Naive thymus-derived CD8-positive, alpha-beta T cell (primary cell): ENCODE measurements around the gene VSIR. TPM values are rescaled to one million over a fixed set of nuclear protein-coding genes. Genes with fewer than 3 reads are reported as not detected.

Experiments
- ATAC-seq, 2 donors: fragments of 150-1000 bp; cut with Tn5 transposase in 1 of 2; sonication (Bioruptor Pico), chemical (Tn5 transposase) in 1 of 2; 1 replicate in 1 of 2; 2 replicates in 1 of 2; pipeline ENCODE4 v1.10.0; 2021; ENCODE audit warnings: mild to moderate bottlenecking in 2 of 2, moderate library complexity in 2 of 2
- POLR2A ChIA-PET: fragments of 350-600 bp; sonication (Branson Sonifier 250); formaldehyde crosslinking; loops from one replicate; lab custom pipeline; 2021; ENCODE audit warnings: antibody characterized with exemption; lab: Charles Lee
- DNase-seq, 10 donors: peaks; one replicate each; pipeline versions ENCODE4 v3.0.0 to v3.0.0-alpha.2; 2020 to 2022
- H3K27ac Mint-ChIP-seq, 10 donors: one replicate each; pipeline ENCODE4 v1.8.0; 2020 to 2022; ENCODE audit warnings: mild to moderate bottlenecking in 10 of 10, mixed read lengths in 10 of 10, moderate library complexity in 4 of 10, inconsistent platforms in 1 of 10
- H3K27me3 Mint-ChIP-seq, 5 donors: one replicate each; pipeline ENCODE4 v1.8.0; 2021 to 2022; ENCODE audit warnings: mixed read lengths in 5 of 5
- H3K36me3 Mint-ChIP-seq, 3 donors: one replicate each; pipeline ENCODE4 v1.8.0; 2020 to 2022; ENCODE audit warnings: mixed read lengths in 3 of 3, mild to moderate bottlenecking in 2 of 3, inconsistent platforms in 1 of 3
- H3K4me1 Mint-ChIP-seq, 4 donors: one replicate each; pipeline ENCODE4 v1.8.0; 2021 to 2022; ENCODE audit warnings: mixed read lengths in 4 of 4
- H3K4me3 Mint-ChIP-seq, 10 donors: one replicate each; pipeline ENCODE4 v1.8.0; 2020 to 2022; ENCODE audit warnings: mild to moderate bottlenecking in 10 of 10, mixed read lengths in 10 of 10, moderate library complexity in 6 of 10, inconsistent platforms in 1 of 10
- H3K9me3 Mint-ChIP-seq, 9 donors: one replicate each; pipeline ENCODE4 v1.8.0; 2020 to 2022; ENCODE audit warnings: mixed read lengths in 9 of 9, mild to moderate bottlenecking in 3 of 9, inconsistent platforms in 1 of 9, moderate library complexity in 1 of 9
- microRNA-seq: library from miRNA; unstranded; fragments of <30 nt; microRNA quantifications from one replicate; pipeline ENCODE4 v1.2.0, GENCODE V29; 2022; ENCODE audit warnings: borderline microRNAs expressed
- polyA plus RNA-seq, 3 donors: library from polyadenylated mRNA; unstranded; fragments of 300-500 nt; fragmentation: Illumina TruSeq; gene quantifications; one replicate each; pipeline ENCODE4 v1.2.3, GENCODE V29; 2021
- total RNA-seq, 8 experiments: library from RNA in 2 of 8; stranded (reverse) in 2 of 8; gene quantifications; one replicate each; pipeline ENCODE4 v1.2.3 and lab custom pipeline; 2021 to 2026

The VSIR gene
- total and polyA plus RNA-seq, 5 experiments from 2014 or later = 102 to 343 (median 211) TPM

DNA sequence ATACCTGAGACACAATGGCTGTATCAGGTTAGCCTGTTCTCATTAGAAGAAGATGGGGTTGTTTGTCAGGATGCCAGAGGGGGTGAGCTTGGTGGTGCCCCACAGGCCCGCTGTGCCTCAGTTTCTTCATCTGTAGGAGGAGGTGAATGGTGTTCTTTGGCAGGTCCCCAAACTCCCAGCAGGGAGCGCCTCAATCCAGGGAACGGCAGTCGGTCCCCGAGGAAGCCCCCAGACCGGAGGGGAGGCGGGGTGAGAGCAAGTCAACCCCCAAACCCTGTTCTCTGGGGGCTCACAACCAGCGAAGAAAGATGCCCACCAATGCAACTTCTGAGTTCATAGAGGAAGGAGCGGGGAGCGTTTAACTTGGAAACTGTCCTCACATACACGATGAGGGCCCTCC is 69.7 kb downstream of the VSIR start:
- Mint-ChIP-seq H3K36me3 (no peaks in the 10 kb centered on the region), H3K4me3 (no peak overlapping the region), H3K4me1 (peaks cover 13 to 29% (median 23%) of the 10 kb centered on the region in 4 donors), H3K27me3 (no peaks in the 10 kb centered on the region), H3K27ac (peak overlapping the region in 1 of 10 donors; percentile 47), H3K9me3 (no peaks in the 10 kb centered on the region)
- POLR2A ChIA-PET = interaction anchor here (1.3 to 16.7 kb wide), 2 partner anchors 9 to 67 kb away, joined by 4 to 194 read pairs; partner anchors contain the start of gene VSIR
- DNase-seq = no peak
- no peak for ATAC-seq

GRCh38 chr10:71701496-71702132 is 71.7 kb downstream of the VSIR start:
- H3K27ac Mint-ChIP-seq = no peak overlapping the region
- no peak for DNase-seq
- H3K36me3 Mint-ChIP-seq = no peaks in the 10 kb centered on the region
- no peaks in the 10 kb centered on the region for H3K27me3 Mint-ChIP-seq
- no peaks in the 10 kb centered on the region for H3K9me3 Mint-ChIP-seq
- no peak overlapping the region for H3K4me3 Mint-ChIP-seq
- peaks cover 14 to 34% (median 30%) of the 10 kb centered on the region in 4 donors for H3K4me1 Mint-ChIP-seq
- ATAC-seq = no peak
- POLR2A ChIA-PET = interaction anchor here (16.7 kb wide), 1 partner anchor 69 kb away, joined by 194 read pairs; the partner anchor contains the start of gene VSIR

DNA sequence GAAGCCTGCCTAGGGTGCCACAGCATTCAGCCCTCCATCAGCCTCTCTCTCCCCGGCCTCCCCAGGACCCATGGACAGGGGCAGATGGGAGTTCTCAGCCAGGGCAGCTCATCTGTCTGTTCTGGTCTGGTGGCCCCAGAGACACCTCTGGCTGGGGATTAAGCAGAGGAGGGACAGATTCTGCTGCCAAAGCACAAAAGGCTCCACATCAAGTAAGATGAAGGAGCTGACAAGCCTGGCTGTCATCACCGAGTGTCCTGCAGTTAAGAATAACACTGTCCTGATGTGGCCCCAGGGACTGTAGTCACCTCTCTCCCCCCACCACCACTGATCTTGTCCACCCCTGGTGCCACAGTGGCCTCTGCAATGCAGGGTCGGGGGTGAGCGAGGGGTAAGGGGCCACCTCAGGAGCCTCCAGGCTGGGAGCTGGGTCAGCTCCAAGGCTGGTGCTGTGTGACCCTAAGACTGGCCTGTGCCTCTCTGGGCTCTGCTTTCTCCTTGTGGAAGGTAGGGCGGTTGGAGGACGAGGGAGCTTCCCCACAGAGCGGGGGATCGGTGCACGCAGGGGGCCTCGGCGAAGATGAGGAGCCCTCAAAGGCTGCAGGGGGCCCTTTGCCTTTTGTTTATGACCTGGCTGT is 72.5 kb downstream of the VSIR start:
- no peak overlapping the region for H3K27ac Mint-ChIP-seq
- no peaks in the 10 kb centered on the region for H3K27me3 Mint-ChIP-seq
- peaks cover 15 to 37% (median 34%) of the 10 kb centered on the region in 4 donors for H3K4me1 Mint-ChIP-seq
- H3K4me3 Mint-ChIP-seq = no peak overlapping the region
- DNase-seq (no peak), ATAC-seq (no peak)
- POLR2A ChIA-PET = interaction anchor here (16.7 kb wide), 1 partner anchor 70 kb away, joined by 194 read pairs; the partner anchor contains the start of gene VSIR
- H3K9me3 Mint-ChIP-seq = no peaks in the 10 kb centered on the region
- no peaks in the 10 kb centered on the region for H3K36me3 Mint-ChIP-seq

- H3K4me3 Mint-ChIP-seq = peak overlapping the region in 5 of 10 donors; percentile 4 to 64 (median 38)
- H3K27ac Mint-ChIP-seq = peak overlapping the region in 5 of 10 donors; percentile 20 to 75 (median 47)
- no peaks in the 10 kb centered on the region for H3K9me3 Mint-ChIP-seq
- no peaks in the 10 kb centered on the region for H3K36me3 Mint-ChIP-seq
- POLR2A ChIA-PET = interaction anchor here (0.8 to 16.7 kb wide), 9 partner anchors 9 to 72 kb away, joined by 3 to 194 read pairs (median 6); partner anchors contain the start of gene VSIR
- H3K27me3 Mint-ChIP-seq = no peaks in the 10 kb centered on the region
- DNase-seq = no peak
- no peak for ATAC-seq
- H3K4me1 Mint-ChIP-seq = peaks cover 22 to 56% (median 51%) of the 10 kb centered on the region in 4 donors
Measured at GRCh38 chr10:71698737-71699136, 74.6 kb downstream of the VSIR start.

- no peaks in the 10 kb centered on the region for H3K9me3 Mint-ChIP-seq
- DNase-seq (peak in 1 of 10 donors; percentile 29), ATAC-seq (peak; percentile 9 to 20)
- H3K27me3 Mint-ChIP-seq = no peaks in the 10 kb centered on the region
- H3K4me1 Mint-ChIP-seq = peaks cover 20 to 60% (median 53%) of the 10 kb centered on the region in 4 donors
- no peaks in the 10 kb centered on the region for H3K36me3 Mint-ChIP-seq
- POLR2A ChIA-PET = interaction anchor here (0.6 to 16.7 kb wide), 14 partner anchors 9 to 73 kb away, joined by 3 to 194 read pairs (median 6); partner anchors contain the start of gene VSIR
- peak overlapping the region in 7 of 10 donors; percentile 8 to 89 (median 48) for H3K27ac Mint-ChIP-seq
- H3K4me3 Mint-ChIP-seq = peak overlapping the region in 7 of 10 donors; percentile 1 to 64 (median 39)
Measured at GRCh38 chr10:71697938-71698709, 75.2 kb downstream of the VSIR start.

Small RNA genes lying within 50 kb of the gene (microRNA-seq; reads per million reads assigned to microRNA genes)
- gene MIR7152 = not detected

Other genes with a start within 250 kb of the VSIR start
- under 1 TPM; 0.21 to 0.25 TPM for gene C10orf105, start 53.7 kb downstream of the VSIR start, total RNA-seq
- under 1 TPM in 1 of 3 donors, not detected in 2; 0.10 TPM for gene C10orf105, start 53.7 kb downstream of the VSIR start, polyA plus RNA-seq
- gene PSAP, start 77.7 kb upstream of the VSIR start, total RNA-seq = 100 to 1,000 TPM; 203 to 206 TPM
- 100 to 1,000 TPM; 389 to 442 (median 398) TPM for gene PSAP, start 77.7 kb upstream of the VSIR start, polyA plus RNA-seq
- not detected for gene CHST3, start 190.9 kb upstream of the VSIR start, total RNA-seq
- gene CHST3, start 190.9 kb upstream of the VSIR start, polyA plus RNA-seq = not detected